ENCODE measurements around the gene CR1L. TPM values are rescaled to one million over a fixed set of nuclear protein-coding genes. Genes with fewer than 3 reads are reported as not detected.

The CR1L gene
- total and polyA plus RNA-seq, 9 of the 15 experiments (the other 6 are each of a cell fraction or from before 2014, with no cell fraction given): 10.1 to 74.8 (median 34.3) TPM

DNA sequence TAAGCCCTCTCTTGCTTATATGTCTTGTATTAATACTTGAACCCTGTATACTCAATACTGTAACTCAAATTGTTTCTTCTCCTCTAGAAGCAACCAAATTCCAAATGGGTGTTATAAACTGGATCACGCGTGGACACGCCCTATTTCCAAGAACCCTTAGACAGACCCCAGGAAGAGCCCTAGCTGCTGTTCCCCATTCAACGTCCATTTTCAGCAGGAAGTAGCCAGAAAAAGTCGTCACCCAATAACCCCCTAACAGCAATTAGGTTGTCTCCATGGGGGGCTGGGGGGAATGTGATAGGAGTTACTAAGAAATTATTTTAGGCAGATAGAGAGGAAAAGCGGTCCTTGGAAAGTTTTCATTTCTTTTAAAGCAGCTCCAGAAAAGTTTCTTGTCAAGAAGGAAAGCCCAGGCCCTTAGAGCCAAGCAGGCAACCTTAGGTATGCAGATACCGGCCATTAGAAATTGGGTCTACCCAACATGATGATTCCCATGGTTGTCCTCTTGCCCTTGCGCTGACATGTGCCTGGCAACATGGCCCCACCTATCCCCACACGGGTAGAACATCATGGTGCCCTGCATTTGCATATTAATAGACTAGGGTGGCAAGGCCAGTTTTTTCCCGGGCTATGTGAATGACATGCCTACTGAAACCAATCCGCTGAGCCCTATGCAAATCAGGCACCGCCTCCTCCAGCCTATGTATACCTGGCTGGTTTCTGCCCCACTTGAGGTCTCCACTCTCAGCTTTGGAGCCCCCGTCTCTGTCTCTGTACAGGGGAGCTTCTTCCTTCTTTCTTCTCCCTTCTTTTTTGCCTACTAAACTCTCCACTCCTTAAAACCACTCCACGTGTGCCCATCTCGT, 102.9 kb downstream of the CR1L start (continued):
- no peak for TF ChIP-seq ZNF318 (IDR thresholded peaks at IDR 0.05; ENCODE audit: borderline replicate concordance in 1 of 2, low read depth in 1 of 2)
- 0 out of 2 replicates have a peak, but pooled peaks have one; percentile 75 for TF ChIP-seq ZBTB9 (CRISPR knock-in tag; IDR thresholded peaks at IDR 0.05)
- TF ChIP-seq, protein P1, sequence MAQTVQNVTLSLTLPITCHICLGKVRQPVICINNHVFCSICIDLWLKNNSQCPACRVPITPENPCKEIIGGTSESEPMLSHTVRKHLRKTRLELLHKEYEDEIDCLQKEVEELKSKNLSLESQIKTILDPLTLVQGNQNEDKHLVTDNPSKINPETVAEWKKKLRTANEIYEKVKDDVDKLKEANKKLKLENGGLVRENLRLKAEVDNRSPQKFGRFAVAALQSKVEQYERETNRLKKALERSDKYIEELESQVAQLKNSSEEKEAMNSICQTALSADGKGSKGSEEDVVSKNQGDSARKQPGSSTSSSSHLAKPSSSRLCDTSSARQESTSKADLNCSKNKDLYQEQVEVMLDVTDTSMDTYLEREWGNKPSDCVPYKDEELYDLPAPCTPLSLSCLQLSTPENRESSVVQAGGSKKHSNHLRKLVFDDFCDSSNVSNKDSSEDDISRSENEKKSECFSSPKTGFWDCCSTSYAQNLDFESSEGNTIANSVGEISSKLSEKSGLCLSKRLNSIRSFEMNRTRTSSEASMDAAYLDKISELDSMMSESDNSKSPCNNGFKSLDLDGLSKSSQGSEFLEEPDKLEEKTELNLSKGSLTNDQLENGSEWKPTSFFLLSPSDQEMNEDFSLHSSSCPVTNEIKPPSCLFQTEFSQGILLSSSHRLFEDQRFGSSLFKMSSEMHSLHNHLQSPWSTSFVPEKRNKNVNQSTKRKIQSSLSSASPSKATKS (CRISPR knock-in tag; IDR thresholded peaks at IDR 0.05): no peak
- TF ChIP-seq ZSCAN32 (CRISPR knock-in tag; IDR thresholded peaks at IDR 0.05): no peak
- no peak for TF ChIP-seq ZNF3 (CRISPR knock-in tag; IDR thresholded peaks at IDR 0.05)
- no peak for TF ChIP-seq U2AF2 (optimal IDR thresholded peaks at IDR 0.05; ENCODE audit: low read depth, low read length)
- TF ChIP-seq ATF1 (CRISPR knock-in tag; IDR thresholded peaks at IDR 0.05): no peak
- peak; percentile 47 for TF ChIP-seq ATF1 (tag; IDR thresholded peaks at IDR 0.05)
- no peak for TF ChIP-seq FOXA1 (IDR thresholded peaks at IDR 0.05; ENCODE audit: borderline replicate concordance)
- TF ChIP-seq ZNF695 (CRISPR knock-in tag; IDR thresholded peaks at IDR 0.05): no peak; the same call in 1 of the 2 replicates
- TF ChIP-seq, protein P2, sequence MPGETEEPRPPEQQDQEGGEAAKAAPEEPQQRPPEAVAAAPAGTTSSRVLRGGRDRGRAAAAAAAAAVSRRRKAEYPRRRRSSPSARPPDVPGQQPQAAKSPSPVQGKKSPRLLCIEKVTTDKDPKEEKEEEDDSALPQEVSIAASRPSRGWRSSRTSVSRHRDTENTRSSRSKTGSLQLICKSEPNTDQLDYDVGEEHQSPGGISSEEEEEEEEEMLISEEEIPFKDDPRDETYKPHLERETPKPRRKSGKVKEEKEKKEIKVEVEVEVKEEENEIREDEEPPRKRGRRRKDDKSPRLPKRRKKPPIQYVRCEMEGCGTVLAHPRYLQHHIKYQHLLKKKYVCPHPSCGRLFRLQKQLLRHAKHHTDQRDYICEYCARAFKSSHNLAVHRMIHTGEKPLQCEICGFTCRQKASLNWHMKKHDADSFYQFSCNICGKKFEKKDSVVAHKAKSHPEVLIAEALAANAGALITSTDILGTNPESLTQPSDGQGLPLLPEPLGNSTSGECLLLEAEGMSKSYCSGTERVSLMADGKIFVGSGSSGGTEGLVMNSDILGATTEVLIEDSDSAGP (CRISPR knock-in tag; IDR thresholded peaks at IDR 0.05): no peak
- no peak for TF ChIP-seq MIER1 (IDR thresholded peaks at IDR 0.05; ENCODE audit: low read depth)
- TF ChIP-seq RFX5 (IDR thresholded peaks at IDR 0.05; ENCODE audit: low read depth, low read length): no peak
- TF ChIP-seq ILF3 (IDR thresholded peaks at IDR 0.05; ENCODE audit: borderline replicate concordance): no peak

Measured in K562 (cell line).